ENCODE data around the gene IFT25.
A peak's percentile ranks its signal among the peaks of the same experiment; 100 is the strongest.
"Not testable (repeated sequence)": the region's sequence is repeated elsewhere in the genome, so short reads cannot be mapped to it uniquely, and the experiment has no call there.

Gene IFT25

GRCh38 chr1:53975861-53976260 lies 30.4 kb upstream of the IFT25 start:
- H3K36me3 ChIP-seq (ENCODE audit: low read depth), result peaks cover under 1% of the 10 kb centered on the region; the same call in 1 of the 2 replicates
- no peak overlapping the region for H3K27ac ChIP-seq (ENCODE audit: poor library complexity, severe bottlenecking)
- ATAC-seq (ENCODE audit: low read depth) (no peak), DNase-seq (ENCODE audit: low spot score) (no peak)
- no peaks in the 10 kb centered on the region for H3K4me1 ChIP-seq (ENCODE audit: insufficient read depth, poor library complexity, severe bottlenecking)
- H3K27me3 ChIP-seq (ENCODE audit: insufficient read depth, poor library complexity, severe bottlenecking), result no peaks in the 10 kb centered on the region
- TF ChIP-seq CTCF (IDR thresholded peaks at IDR 0.05; ENCODE audit: poor library complexity, severe bottlenecking), result no peak
- no peak overlapping the region for H3K4me3 ChIP-seq (ENCODE audit: severe bottlenecking)
- H3K9me3 ChIP-seq (ENCODE audit: severe bottlenecking), result no peaks in the 10 kb centered on the region

- H3K36me3 ChIP-seq (ENCODE audit: low read depth), result peaks cover 39% of the 10 kb centered on the region
- no peaks in the 10 kb centered on the region for H3K4me1 ChIP-seq (ENCODE audit: insufficient read depth, poor library complexity, severe bottlenecking)
- H3K9me3 ChIP-seq (ENCODE audit: severe bottlenecking), result no peaks in the 10 kb centered on the region
- TF ChIP-seq CTCF (IDR thresholded peaks at IDR 0.05; ENCODE audit: poor library complexity, severe bottlenecking), result no peak
- ATAC-seq (ENCODE audit: low read depth), result no peak
- no peak overlapping the region for H3K27ac ChIP-seq (ENCODE audit: poor library complexity, severe bottlenecking)
- DNase-seq (ENCODE audit: low spot score), result no peak
- no peak overlapping the region for H3K4me3 ChIP-seq (ENCODE audit: severe bottlenecking)
- no peaks in the 10 kb centered on the region for H3K27me3 ChIP-seq (ENCODE audit: insufficient read depth, poor library complexity, severe bottlenecking)
Measured at GRCh38 chr1:53971718-53972117, 26.2 kb upstream of the IFT25 start.

- DNase-seq (ENCODE audit: low spot score); H3K9me3 ChIP-seq (ENCODE audit: severe bottlenecking); H3K4me3 ChIP-seq (ENCODE audit: severe bottlenecking); ATAC-seq (ENCODE audit: low read depth); H3K27me3 ChIP-seq (ENCODE audit: insufficient read depth, poor library complexity, severe bottlenecking); H3K27ac ChIP-seq (ENCODE audit: poor library complexity, severe bottlenecking); H3K4me1 ChIP-seq (ENCODE audit: insufficient read depth, poor library complexity, severe bottlenecking): not testable (repeated sequence)
- peaks cover 55% of the 10 kb centered on the region for H3K36me3 ChIP-seq (ENCODE audit: low read depth)
Measured at GRCh38 chr1:53969323-53969722, 23.8 kb upstream of the IFT25 start.

GRCh38 chr1:53968125-53968513 lies 22.6 kb upstream of the IFT25 start:
- peaks cover 63% of the 10 kb centered on the region for H3K36me3 ChIP-seq (ENCODE audit: low read depth)
- DNase-seq (ENCODE audit: low spot score) (no peak), ATAC-seq (ENCODE audit: low read depth) (peak; percentile 51; the same call in 1 of the 3 replicates)

GRCh38 chr1:53967409-53968124 lies 22.1 kb upstream of the IFT25 start:
- DNase-seq (ENCODE audit: low spot score) (no peak), ATAC-seq (ENCODE audit: low read depth) (no peak)
- Histone ChIP-seq H3K36me3 (ENCODE audit: low read depth) (peaks cover 68% of the 10 kb centered on the region), H3K27ac (ENCODE audit: poor library complexity, severe bottlenecking) (no peak overlapping the region), H3K4me1 (ENCODE audit: insufficient read depth, poor library complexity, severe bottlenecking) (no peaks in the 10 kb centered on the region), H3K4me3 (ENCODE audit: severe bottlenecking) (no peak overlapping the region), H3K9me3 (ENCODE audit: severe bottlenecking) (no peaks in the 10 kb centered on the region), H3K27me3 (ENCODE audit: insufficient read depth, poor library complexity, severe bottlenecking) (no peaks in the 10 kb centered on the region)
- no peak for TF ChIP-seq CTCF (IDR thresholded peaks at IDR 0.05; ENCODE audit: poor library complexity, severe bottlenecking)

More at GRCh38 chr1:53968125-53968513, 22.6 kb upstream of the IFT25 start:
- TF ChIP-seq CTCF (IDR thresholded peaks at IDR 0.05; ENCODE audit: poor library complexity, severe bottlenecking), result no peak
- no peak overlapping the region for H3K4me3 ChIP-seq (ENCODE audit: severe bottlenecking)
- no peaks in the 10 kb centered on the region for H3K9me3 ChIP-seq (ENCODE audit: severe bottlenecking)
- H3K27ac ChIP-seq (ENCODE audit: poor library complexity, severe bottlenecking), result no peak overlapping the region
- no peaks in the 10 kb centered on the region for H3K27me3 ChIP-seq (ENCODE audit: insufficient read depth, poor library complexity, severe bottlenecking)
- no peaks in the 10 kb centered on the region for H3K4me1 ChIP-seq (ENCODE audit: insufficient read depth, poor library complexity, severe bottlenecking)

Measured in RWPE2 (cell line).